Measurements from ENCODE around the gene SNRNP200.
"Not testable (repeated sequence)": the region's sequence is repeated elsewhere in the genome, so short reads cannot be mapped to it uniquely, and the experiment has no call there.

SNRNP200 gene

GRCh38 chr2:96276787-96277499 lies 28.4 kb downstream of the SNRNP200 start:
- in situ Hi-C loops (cut with HindIII; ENCODE audit: low sequenced_read_pairs): no loop called here

GRCh38 chr2:96274355-96275056 lies 30.8 kb downstream of the SNRNP200 start:
- in situ Hi-C loops (cut with HindIII; ENCODE audit: low sequenced_read_pairs): loop anchor here (5.0 kb wide), 1 partner anchor 72 kb away; no protein-coding TSS in a partner anchor

- in situ Hi-C loops (cut with HindIII; ENCODE audit: low sequenced_read_pairs): loop anchor here (5.0 kb wide), 1 partner anchor 71 kb away; no protein-coding TSS in a partner anchor
These were observed 31.6 kb downstream of the SNRNP200 start for GRCh38 chr2:96273763-96274162.

- in situ Hi-C loops (cut with HindIII; ENCODE audit: low sequenced_read_pairs): loop anchor here (5.0 kb wide), 1 partner anchor 70 kb away; no protein-coding TSS in a partner anchor
These were observed 33.4 kb downstream of the SNRNP200 start for GRCh38 chr2:96271995-96272394.

GRCh38 chr2:96267159-96267971 lies 38.0 kb downstream of the SNRNP200 start:
- in situ Hi-C loops (cut with HindIII; ENCODE audit: low sequenced_read_pairs): no loop called here

GRCh38 chr2:96265840-96266679 lies 39.3 kb downstream of the SNRNP200 start, which contains the start of the genes CIAO1 and TMEM127:
Gene CIAO1 (plus strand): TSS chr2:96266225. CDS start chr2:96266351, 126 bp downstream.
Gene TMEM127 (minus strand): TSS chr2:96265997. CDS start chr2:96265381, 616 bp downstream.
- in situ Hi-C loops (cut with HindIII; ENCODE audit: low sequenced_read_pairs): no loop called here

- in situ Hi-C loops (cut with HindIII; ENCODE audit: low sequenced_read_pairs): no loop called here
These were observed 40.0 kb downstream of the SNRNP200 start for GRCh38 chr2:96265349-96265839.

GRCh38 chr2:96264656-96265348 lies 40.5 kb downstream of the SNRNP200 start:
- in situ Hi-C loops (cut with HindIII; ENCODE audit: low sequenced_read_pairs): loop anchor here (5.0 kb wide), 3 partner anchors 38 to 103 kb away; no protein-coding TSS in a partner anchor

GRCh38 chr2:96264086-96264485 lies 41.3 kb downstream of the SNRNP200 start:
- in situ Hi-C loops (cut with HindIII; ENCODE audit: low sequenced_read_pairs): loop anchor here (5.0 kb wide), 3 partner anchors 37 to 102 kb away; no protein-coding TSS in a partner anchor

GRCh38 chr2:96262306-96262705 lies 43.0 kb downstream of the SNRNP200 start:
- in situ Hi-C loops (cut with HindIII; ENCODE audit: low sequenced_read_pairs): loop anchor here (5.0 kb wide), 3 partner anchors 35 to 100 kb away; no protein-coding TSS in a partner anchor

- in situ Hi-C loops (cut with HindIII; ENCODE audit: low sequenced_read_pairs): loop anchor here (5.0 kb wide), 3 partner anchors 34 to 99 kb away; no protein-coding TSS in a partner anchor
These were observed 43.9 kb downstream of the SNRNP200 start for GRCh38 chr2:96261328-96262003.

- in situ Hi-C loops (cut with HindIII; ENCODE audit: low sequenced_read_pairs): loop anchor here (5.0 kb wide), 3 partner anchors 33 to 98 kb away; no protein-coding TSS in a partner anchor
These were observed 44.7 kb downstream of the SNRNP200 start for GRCh38 chr2:96260387-96261260.

GRCh38 chr2:96259497-96259921 lies 45.8 kb downstream of the SNRNP200 start:
- in situ Hi-C loops (cut with HindIII; ENCODE audit: low sequenced_read_pairs): no loop called here

- in situ Hi-C loops (cut with HindIII; ENCODE audit: low sequenced_read_pairs): no loop called here
These were observed 47.0 kb downstream of the SNRNP200 start for GRCh38 chr2:96258166-96259022.

GRCh38 chr2:96257744-96258143 lies 47.6 kb downstream of the SNRNP200 start:
- in situ Hi-C loops (cut with HindIII; ENCODE audit: low sequenced_read_pairs): not testable (repeated sequence)

GRCh38 chr2:96256611-96257113 lies 48.7 kb downstream of the SNRNP200 start:
- in situ Hi-C loops (cut with HindIII; ENCODE audit: low sequenced_read_pairs): no loop called here

Measured in endothelial cell of hepatic sinusoid (primary cell).